LNCaP clone FGC (cell line): ENCODE data around the gene ARHGEF12.

Source experiments
- DNase-seq: peaks from one replicate; pipeline ENCODE4 v3.0.0-alpha.2; 2011; ENCODE audit warnings: low read depth
- H3K4me3 ChIP-seq: 2 replicates; pipeline ENCODE4 v1.5.1; 2011; ENCODE audit warnings: mild to moderate bottlenecking, low read depth, low read length, control low read depth
- CTCF ChIP-seq: IDR thresholded peaks from 2 replicates; pipeline ENCODE4 v1.5.1; 2012; ENCODE audit warnings: mild to moderate bottlenecking; ENCODE audit not compliant: control insufficient read depth, insufficient read depth; ENCODE audit errors: extremely low read depth

Gene ARHGEF12

GRCh38 chr11:120340529-120340928, 4.3 kb downstream of the ARHGEF12 start:
- H3K4me3 ChIP-seq: no peak overlapping the region
- no peak for TF ChIP-seq CTCF

GRCh38 chr11:120342226-120342625, 6.0 kb downstream of the ARHGEF12 start:
- TF ChIP-seq CTCF: no peak
- DNase-seq: no peak
- no peak overlapping the region for H3K4me3 ChIP-seq

More at GRCh38 chr11:120340529-120340928, 4.3 kb downstream of the ARHGEF12 start:
- DNase-seq: no peak

GRCh38 chr11:120342678-120343077, 6.5 kb downstream of the ARHGEF12 start:
- H3K4me3 ChIP-seq: no peak overlapping the region
- no peak for TF ChIP-seq CTCF
- no peak for DNase-seq

- TF ChIP-seq CTCF: no peak
- DNase-seq: no peak
Measured at GRCh38 chr11:120343429-120343828, 7.2 kb downstream of the ARHGEF12 start.

GRCh38 chr11:120344302-120345004, 8.2 kb downstream of the ARHGEF12 start:
- DNase-seq: no peak
- H3K4me3 ChIP-seq: no peak overlapping the region; the same call in 1 of the 2 replicates

More at GRCh38 chr11:120343429-120343828, 7.2 kb downstream of the ARHGEF12 start:
- no peak overlapping the region for H3K4me3 ChIP-seq

GRCh38 chr11:120346233-120346632, 10.0 kb downstream of the ARHGEF12 start:
- DNase-seq: no peak
- H3K4me3 ChIP-seq: no peak overlapping the region
- no peak for TF ChIP-seq CTCF

More at GRCh38 chr11:120344302-120345004, 8.2 kb downstream of the ARHGEF12 start:
- TF ChIP-seq CTCF: no peak

GRCh38 chr11:120350637-120351036, 14.4 kb downstream of the ARHGEF12 start:
- TF ChIP-seq CTCF: no peak
- no peak for DNase-seq
- no peak overlapping the region for H3K4me3 ChIP-seq
